Neural cell (in vitro differentiated cells): ENCODE measurements around the gene CYP11A1.

Source experiments
- EZH2 ChIP-seq: fragments of 200-600, 300-800 bp; shearing (Covaris generic), sonication (generic); IDR thresholded peaks from 2 replicates; pipeline ENCODE4 v1.6.1; 2014; ENCODE audit warnings: antibody characterized with exemption, low read length, borderline replicate concordance, mild to moderate bottlenecking; ENCODE audit not compliant: insufficient read depth, poor library complexity, severe bottlenecking
- POLR2AphosphoS5 ChIP-seq: IDR thresholded peaks from 2 replicates; pipeline ENCODE4 v1.6.1; 2012
- RAD21 ChIP-seq: fragments of 450-650 bp; conservative IDR thresholded peaks from 2 replicates; pipeline ENCODE4 v1.6.1; 2014; ENCODE audit warnings: antibody characterized with exemption, mild to moderate bottlenecking, moderate library complexity
- TAF1 ChIP-seq: IDR thresholded peaks from 2 replicates; pipeline ENCODE4 v1.6.1; 2012; ENCODE audit warnings: low read depth
- TF ChIP-seq, protein P1 (sequence below): fragments of 450-650 bp; IDR thresholded peaks from 2 replicates; pipeline ENCODE4 v1.5.1; 2014; ENCODE audit warnings: antibody characterized with exemption, mild to moderate bottlenecking, moderate library complexity; ENCODE audit not compliant: poor library complexity, severe bottlenecking
- TF ChIP-seq, protein P2 (sequence below): IDR thresholded peaks from 2 replicates; pipeline ENCODE4 v1.6.1; 2012; ENCODE audit warnings: borderline replicate concordance

DNA sequence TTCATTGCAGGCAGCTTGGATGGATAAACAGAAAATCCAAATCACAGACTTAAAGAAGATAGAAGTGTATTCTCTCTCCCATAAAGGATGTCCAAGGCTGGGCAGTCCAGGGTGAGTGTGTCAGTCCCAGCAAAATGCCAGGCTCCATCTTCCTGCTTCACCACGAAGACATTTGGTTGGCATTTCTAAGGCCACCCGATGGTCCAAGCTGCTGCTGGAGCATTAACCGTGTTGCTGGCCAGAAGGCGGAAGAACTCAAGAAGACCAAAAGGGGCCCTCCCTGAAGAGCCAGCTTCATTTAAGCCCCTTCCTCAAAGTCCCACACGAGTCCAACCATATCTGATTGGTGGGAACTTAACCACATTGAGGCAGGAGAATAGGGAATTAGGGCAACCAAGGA is 3.0 kb upstream of the CYP11A1 start:
- TF ChIP-seq POLR2AphosphoS5 (no peak), EZH2 (no peak), TAF1 (no peak), RAD21 (no peak)
- TF ChIP-seq, protein P1, sequence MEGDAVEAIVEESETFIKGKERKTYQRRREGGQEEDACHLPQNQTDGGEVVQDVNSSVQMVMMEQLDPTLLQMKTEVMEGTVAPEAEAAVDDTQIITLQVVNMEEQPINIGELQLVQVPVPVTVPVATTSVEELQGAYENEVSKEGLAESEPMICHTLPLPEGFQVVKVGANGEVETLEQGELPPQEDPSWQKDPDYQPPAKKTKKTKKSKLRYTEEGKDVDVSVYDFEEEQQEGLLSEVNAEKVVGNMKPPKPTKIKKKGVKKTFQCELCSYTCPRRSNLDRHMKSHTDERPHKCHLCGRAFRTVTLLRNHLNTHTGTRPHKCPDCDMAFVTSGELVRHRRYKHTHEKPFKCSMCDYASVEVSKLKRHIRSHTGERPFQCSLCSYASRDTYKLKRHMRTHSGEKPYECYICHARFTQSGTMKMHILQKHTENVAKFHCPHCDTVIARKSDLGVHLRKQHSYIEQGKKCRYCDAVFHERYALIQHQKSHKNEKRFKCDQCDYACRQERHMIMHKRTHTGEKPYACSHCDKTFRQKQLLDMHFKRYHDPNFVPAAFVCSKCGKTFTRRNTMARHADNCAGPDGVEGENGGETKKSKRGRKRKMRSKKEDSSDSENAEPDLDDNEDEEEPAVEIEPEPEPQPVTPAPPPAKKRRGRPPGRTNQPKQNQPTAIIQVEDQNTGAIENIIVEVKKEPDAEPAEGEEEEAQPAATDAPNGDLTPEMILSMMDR, result no peak
- TF ChIP-seq, protein P2, sequence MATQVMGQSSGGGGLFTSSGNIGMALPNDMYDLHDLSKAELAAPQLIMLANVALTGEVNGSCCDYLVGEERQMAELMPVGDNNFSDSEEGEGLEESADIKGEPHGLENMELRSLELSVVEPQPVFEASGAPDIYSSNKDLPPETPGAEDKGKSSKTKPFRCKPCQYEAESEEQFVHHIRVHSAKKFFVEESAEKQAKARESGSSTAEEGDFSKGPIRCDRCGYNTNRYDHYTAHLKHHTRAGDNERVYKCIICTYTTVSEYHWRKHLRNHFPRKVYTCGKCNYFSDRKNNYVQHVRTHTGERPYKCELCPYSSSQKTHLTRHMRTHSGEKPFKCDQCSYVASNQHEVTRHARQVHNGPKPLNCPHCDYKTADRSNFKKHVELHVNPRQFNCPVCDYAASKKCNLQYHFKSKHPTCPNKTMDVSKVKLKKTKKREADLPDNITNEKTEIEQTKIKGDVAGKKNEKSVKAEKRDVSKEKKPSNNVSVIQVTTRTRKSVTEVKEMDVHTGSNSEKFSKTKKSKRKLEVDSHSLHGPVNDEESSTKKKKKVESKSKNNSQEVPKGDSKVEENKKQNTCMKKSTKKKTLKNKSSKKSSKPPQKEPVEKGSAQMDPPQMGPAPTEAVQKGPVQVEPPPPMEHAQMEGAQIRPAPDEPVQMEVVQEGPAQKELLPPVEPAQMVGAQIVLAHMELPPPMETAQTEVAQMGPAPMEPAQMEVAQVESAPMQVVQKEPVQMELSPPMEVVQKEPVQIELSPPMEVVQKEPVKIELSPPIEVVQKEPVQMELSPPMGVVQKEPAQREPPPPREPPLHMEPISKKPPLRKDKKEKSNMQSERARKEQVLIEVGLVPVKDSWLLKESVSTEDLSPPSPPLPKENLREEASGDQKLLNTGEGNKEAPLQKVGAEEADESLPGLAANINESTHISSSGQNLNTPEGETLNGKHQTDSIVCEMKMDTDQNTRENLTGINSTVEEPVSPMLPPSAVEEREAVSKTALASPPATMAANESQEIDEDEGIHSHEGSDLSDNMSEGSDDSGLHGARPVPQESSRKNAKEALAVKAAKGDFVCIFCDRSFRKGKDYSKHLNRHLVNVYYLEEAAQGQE, result no peak
